ENCODE results near the gene CRNKL1.

Gene CRNKL1

GRCh38 chr20:20022498-20022897 is 29.8 kb downstream of the CRNKL1 start:
- no peak overlapping the region for H3K4me3 ChIP-seq (replicated peaks in 1 of 2; ENCODE audit: low read depth in 2 of 2, low read length in 2 of 2)
- TF ChIP-seq CTCF (IDR thresholded peaks at IDR 0.05; ENCODE audit: low read depth, low read length): no peak
- DNase-seq (ENCODE audit: low read depth in 2 of 2): no peak

GRCh38 chr20:20021835-20022234 is 30.4 kb downstream of the CRNKL1 start:
- DNase-seq (ENCODE audit: low read depth in 2 of 2): no peak
- H3K4me3 ChIP-seq (replicated peaks in 1 of 2; ENCODE audit: low read depth in 2 of 2, low read length in 2 of 2): no peak overlapping the region
- no peak for TF ChIP-seq CTCF (IDR thresholded peaks at IDR 0.05; ENCODE audit: low read depth, low read length)

GRCh38 chr20:20020908-20021307 is 31.4 kb downstream of the CRNKL1 start:
- no peak for DNase-seq (ENCODE audit: low read depth in 2 of 2)
- H3K4me3 ChIP-seq (replicated peaks in 1 of 2; ENCODE audit: low read depth in 2 of 2, low read length in 2 of 2): no peak overlapping the region
- no peak for TF ChIP-seq CTCF (IDR thresholded peaks at IDR 0.05; ENCODE audit: low read depth, low read length)

GRCh38 chr20:20019123-20019522 is 33.1 kb downstream of the CRNKL1 start:
- no peak for TF ChIP-seq CTCF (IDR thresholded peaks at IDR 0.05; ENCODE audit: low read depth, low read length)
- H3K4me3 ChIP-seq (replicated peaks in 1 of 2; ENCODE audit: low read depth in 2 of 2, low read length in 2 of 2): no peak overlapping the region
- no peak for DNase-seq (ENCODE audit: low read depth in 2 of 2)

GRCh38 chr20:20018366-20018765 is 33.9 kb downstream of the CRNKL1 start:
- TF ChIP-seq CTCF (IDR thresholded peaks at IDR 0.05; ENCODE audit: low read depth, low read length): no peak
- peak overlapping the region; percentile 87 to 94 for H3K4me3 ChIP-seq (replicated peaks in 1 of 2; ENCODE audit: low read depth in 2 of 2, low read length in 2 of 2)
- DNase-seq (ENCODE audit: low read depth in 2 of 2): no peak

- no peak for TF ChIP-seq CTCF (IDR thresholded peaks at IDR 0.05; ENCODE audit: low read depth, low read length)
- no peak for DNase-seq (ENCODE audit: low read depth in 2 of 2)
- peak overlapping the region; percentile 87 to 94 for H3K4me3 ChIP-seq (replicated peaks in 1 of 2; ENCODE audit: low read depth in 2 of 2, low read length in 2 of 2)
Measured at GRCh38 chr20:20017844-20018185, 34.5 kb downstream of the CRNKL1 start.

All from cardiac fibroblast (primary cell).